WTC11 (cell line): Measurements from ENCODE around the gene KLF2.

ENCODE experiments used
- ATF3 ChIP-seq: sonication (generic); formaldehyde crosslinking; conservative IDR thresholded peaks from 2 replicates; pipeline ENCODE4 v1.8.1; 2022; ENCODE audit warnings: mild to moderate bottlenecking, missing genetic modification reagents
- CTCF ChIP-seq: fragments of 200-600 bp; IDR thresholded peaks from 2 replicates; pipeline ENCODE4 v1.8.0; 2022; ENCODE audit warnings: antibody characterized with exemption
- GTF2I ChIP-seq: fragments of 250-450 bp; sonication (Bioruptor Pico); conservative IDR thresholded peaks from 2 replicates; pipeline ENCODE4 v1.4.0; 2021; ENCODE audit warnings: mild to moderate bottlenecking
- ZNF423 ChIP-seq: fragments of 250-450 bp; sonication (Bioruptor Pico); IDR thresholded peaks from 2 replicates; pipeline ENCODE4 v2.1.2; 2022; ENCODE audit warnings: mild to moderate bottlenecking, moderate library complexity

DNA sequence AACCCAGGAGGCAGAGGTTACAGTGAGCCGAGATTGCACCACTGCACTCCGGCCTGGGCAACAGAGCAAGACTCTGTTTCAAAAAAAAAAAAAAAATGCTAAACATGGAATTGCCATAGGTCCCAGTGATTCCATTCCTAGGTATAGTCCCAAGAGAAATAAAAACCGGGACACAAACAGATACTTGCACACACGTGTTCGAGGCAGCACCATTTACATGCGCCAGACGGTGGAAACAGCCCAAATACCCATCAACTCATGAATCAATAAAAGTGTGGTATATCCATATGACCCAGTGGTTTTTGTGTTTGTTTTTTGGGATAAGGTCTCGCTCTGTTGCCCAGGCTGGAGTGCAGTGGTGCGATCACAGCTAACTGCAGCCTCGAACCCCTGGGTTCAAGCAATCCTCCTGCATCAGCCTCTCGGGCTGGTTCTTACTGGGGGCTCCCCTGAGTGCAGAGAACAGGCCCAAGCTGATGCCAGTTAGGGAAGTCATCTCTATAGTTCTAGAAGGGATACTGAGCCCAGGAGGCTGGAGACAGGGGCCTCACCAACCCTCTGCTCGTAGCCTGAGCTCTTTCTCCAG is 8.5 kb downstream of the KLF2 start:
- no peak for TF ChIP-seq CTCF
- TF ChIP-seq GTF2I, result no peak
- no peak for TF ChIP-seq ZNF423 (CRISPR knock-in tag)
- no peak for TF ChIP-seq ATF3
